ENCODE data around the gene RING1. TPM values are rescaled to one million over a fixed set of nuclear protein-coding genes. Genes with fewer than 3 reads are reported as not detected.
A peak's percentile ranks its signal among the peaks of the same experiment; 100 is the strongest.

Gene RING1
- total RNA-seq, 1 experiment from 2014 or later, result 19.7 TPM

- no peak for DNase-seq (ENCODE audit: low spot score)
Observed at GRCh38 chr6:33171880-33172687, 36.2 kb upstream of the RING1 start.

DNA sequence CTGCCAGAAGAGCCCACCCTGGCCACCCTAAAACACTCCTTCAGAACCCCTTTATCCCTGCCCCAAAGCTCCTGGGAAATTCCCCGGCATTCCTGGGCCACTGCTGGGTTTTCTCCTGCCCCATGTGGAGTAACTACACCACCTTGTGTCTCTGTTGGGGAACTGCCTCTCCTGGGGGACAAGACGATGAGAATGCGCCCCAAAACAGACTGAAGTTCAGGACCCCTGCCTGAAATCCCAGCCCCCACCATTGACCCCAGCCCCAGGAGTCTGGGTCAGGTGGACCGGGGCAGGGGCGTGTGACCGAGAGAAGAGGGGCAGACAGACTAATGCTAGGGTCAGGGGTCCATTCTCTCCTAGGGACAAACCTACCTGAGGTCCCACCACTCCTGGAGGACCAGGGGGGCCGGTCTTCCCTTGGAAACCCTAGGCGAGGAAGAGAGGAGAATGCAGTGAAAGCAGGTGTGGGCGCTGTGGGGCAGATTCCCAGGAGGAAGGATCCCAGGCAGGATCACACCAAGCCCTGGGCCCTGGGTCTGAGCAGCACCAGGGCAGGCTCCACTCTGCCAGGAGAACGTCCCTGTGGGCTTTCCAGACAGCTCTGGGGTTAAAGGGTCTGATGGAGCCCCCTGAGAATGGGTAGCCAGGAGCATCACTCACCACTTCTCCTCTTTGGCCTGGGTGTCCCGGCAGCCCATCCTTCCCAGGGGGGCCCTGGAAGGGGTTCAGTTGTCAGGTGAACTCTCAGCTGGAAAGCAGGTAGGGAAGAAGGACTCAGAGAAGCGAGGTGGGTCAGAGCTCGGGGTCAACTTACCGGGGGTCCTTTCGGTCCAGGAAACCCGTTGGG lies 35.4 kb upstream of the RING1 start:
- peak; percentile 25 for DNase-seq (ENCODE audit: low spot score)

- DNase-seq (ENCODE audit: low spot score), result no peak
Observed at GRCh38 chr6:33173535-33174180, 34.6 kb upstream of the RING1 start.

DNA sequence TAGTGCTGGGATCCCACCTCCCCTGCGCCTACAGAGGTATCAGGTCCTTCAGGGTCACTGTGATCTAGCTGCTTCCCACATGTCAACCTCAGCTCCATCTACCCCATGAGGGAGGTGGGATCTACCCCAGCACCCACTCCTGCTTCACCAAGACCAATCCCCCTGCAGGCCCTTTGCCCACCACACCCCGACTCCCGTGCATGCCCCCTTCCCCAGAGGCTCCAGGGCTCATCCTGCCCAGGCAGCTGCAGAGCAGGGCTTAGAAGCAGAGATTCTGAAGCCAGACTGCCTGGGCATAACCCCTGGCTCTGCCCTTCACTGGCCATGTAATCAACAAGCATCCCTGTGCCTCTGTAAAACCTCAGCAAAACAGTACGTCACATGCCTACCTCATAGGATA lies 33.5 kb upstream of the RING1 start:
- no peak for DNase-seq (ENCODE audit: low spot score)

GRCh38 chr6:33175436-33176069 lies 32.7 kb upstream of the RING1 start:
- no peak for DNase-seq (ENCODE audit: low spot score)

DNA sequence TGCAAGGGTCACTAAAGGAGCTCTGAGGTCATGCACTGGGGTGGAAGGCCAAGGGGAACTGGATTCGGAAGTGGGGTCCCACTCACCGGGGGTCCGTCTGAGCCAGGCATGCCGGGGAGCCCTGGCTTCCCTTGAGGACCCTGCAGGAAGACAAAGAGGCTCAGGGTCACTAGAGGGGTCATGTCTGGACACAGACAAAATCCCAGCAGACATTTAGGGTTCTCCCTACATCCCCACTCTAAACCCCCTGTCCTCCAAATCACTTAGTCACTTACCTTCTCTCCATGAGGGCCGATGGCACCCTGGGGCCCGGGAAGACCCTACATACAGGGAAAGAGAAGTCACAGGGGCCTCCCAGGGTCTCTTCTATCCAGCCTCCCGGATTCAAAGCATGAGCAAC lies 31.4 kb upstream of the RING1 start:
- DNase-seq (ENCODE audit: low spot score), result no peak

DNA sequence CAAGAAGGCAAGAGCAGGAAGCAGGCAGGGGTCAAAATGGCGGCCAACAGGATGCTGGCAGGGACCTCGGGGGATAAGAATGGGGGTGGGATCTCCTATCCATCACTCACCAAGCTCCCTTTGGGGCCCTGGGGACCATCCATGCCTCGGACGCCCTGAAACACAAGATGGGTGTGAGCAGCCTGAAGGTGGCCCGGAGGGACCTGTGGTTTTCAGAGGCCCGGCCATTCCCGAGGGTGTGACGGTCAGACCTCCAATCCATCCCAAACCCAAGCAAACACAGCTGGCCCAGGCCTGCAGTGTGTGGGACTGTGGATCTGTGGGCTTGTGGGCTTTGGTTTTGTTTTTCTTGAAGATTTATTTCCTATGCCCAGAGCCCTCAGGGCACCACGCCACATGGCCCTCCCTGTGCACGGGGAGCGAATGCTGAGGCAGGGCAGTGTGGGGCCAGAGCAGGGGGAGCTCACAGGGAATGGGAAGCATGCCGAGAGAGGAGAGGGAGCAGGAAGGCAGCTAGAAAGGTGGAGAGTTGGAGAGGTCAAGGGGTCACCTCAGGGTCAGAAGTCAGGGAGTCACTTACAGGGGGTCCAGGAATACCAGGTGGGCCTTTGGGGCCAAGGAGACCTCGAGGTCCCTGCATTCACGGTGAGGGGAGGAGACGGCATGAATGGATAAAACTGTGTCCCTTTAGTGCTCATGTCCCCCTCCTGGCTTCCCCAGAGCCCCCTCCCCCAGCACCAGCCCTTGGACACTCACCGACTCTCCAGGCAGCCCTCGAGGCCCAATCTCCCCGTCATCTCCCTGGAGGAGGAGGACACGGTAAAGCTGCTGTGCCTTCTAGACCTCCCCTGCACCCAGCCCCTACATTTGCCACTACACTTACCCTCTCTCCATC lies 30.5 kb upstream of the RING1 start:
- no peak for DNase-seq (ENCODE audit: low spot score)

GRCh38 chr6:33178755-33179475 lies 29.4 kb upstream of the RING1 start:
- no peak for DNase-seq (ENCODE audit: low spot score)

DNA sequence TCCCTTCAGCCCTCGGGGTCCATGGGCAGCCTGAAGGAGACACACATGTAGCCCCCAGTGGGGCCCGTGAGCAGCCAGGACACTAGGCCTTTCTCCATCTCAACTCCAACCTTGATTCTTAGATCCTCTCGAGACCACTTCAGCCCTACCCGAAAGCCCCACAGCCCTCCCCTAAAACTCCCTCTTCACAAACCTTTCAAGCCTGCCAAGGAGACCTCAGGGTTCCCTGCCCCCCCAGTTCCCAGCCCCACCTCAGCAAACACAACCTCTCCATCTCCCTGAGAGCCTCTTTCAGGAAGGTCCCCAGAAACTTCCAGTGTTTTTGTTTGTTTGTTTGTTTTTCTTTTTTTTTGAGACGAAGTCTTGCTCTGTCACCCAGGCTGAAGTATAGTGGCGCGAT lies 27.2 kb upstream of the RING1 start:
- DNase-seq (ENCODE audit: low spot score), result no peak

DNA sequence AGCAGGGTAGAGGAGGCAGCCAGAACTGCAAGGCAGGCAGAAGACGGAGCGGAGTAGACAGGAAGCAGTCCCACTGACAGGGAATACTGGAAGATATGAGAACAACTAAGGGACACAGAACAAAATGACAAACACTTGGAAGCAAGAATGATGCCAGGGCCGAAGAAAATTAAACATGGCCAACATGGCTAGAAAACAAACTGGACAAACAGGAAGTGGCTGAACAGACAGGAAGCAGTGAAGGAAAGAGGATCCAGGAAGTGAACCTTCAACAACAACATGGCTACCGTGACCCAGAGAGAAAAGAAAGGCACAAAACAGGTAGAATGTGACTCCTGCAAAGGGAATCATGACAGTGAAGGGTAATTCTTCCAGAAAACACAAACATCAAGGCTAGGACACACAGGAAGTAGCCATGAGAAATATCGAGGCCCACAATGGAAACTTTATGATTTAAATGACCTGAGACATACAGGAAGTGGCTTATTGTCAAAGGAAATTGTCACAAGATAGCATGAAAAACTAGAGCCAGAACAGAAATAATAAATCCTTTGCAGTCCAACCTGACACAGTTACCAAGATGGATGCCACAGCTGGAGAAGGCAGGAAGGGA lies 25.1 kb upstream of the RING1 start:
- no peak for DNase-seq (ENCODE audit: low spot score)

DNA sequence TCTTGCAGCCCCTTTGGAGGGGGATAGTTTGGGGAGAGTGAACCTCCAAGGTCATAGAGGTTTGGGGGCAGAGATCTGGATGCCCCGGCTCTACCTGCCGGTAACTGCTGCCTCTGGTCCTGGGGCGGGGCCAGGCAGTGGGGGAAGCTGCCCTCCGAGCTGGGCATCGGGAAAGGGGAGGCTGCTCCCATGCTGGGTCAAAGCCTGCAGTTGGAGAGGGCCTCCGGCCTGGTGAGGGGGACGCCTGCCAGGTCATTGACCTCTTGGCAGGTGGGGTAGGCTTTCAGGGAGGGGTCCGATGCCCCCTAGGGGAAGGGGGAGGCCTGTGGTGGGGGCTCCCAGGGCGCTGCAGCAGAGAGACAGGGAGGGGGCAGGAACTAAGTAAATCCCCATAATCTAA lies 23.1 kb upstream of the RING1 start:
- DNase-seq (ENCODE audit: low spot score), result no peak

DNA sequence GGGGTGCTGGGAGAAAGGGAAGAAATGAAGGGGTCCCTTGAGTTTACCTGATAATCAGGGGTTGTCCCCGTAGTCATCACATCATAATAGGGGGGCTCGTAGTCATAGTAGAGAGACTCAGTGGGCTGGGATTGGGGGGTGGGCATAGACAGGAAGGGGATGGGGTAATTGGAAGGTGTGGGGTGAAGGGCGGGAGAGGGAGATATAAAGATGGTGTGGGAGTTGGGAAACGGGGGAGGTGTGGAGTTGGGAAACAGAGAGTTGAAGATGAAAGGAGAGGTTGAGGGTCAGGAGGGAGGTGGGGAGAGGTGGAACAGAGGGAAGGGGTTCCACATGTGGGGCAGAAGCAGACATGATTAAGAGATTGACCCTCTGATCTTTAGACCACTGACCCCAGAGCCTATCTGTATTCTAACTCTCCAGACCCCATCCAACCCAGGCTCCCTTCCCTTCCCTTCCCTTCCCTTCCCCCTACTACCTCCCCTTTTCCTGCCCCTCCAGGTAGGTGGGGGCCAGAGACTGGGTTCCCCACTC lies 22.6 kb upstream of the RING1 start:
- DNase-seq (ENCODE audit: low spot score), result no peak

DNA sequence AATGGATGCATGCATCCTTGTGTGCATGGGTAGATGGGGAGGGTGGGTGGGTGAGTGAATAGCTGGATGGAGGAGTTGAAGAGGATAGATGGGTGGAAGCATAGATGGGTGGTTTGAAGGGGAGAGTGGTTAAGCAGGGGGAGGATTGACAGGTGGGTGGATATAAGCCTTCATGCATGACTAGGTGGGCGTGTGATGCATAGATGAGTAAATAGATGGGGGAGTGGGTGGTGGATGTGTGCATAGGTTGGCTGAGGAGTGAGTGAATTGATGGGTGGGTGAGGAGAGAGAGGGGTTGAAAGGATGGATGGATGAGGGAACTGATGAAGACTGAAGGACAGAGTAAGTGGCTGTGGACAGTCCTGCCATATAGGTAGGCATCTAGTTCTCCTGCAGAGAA lies 20.5 kb upstream of the RING1 start:
- DNase-seq (ENCODE audit: low spot score), result no peak

GRCh38 chr6:33189164-33189563 lies 19.1 kb upstream of the RING1 start:
- DNase-seq (ENCODE audit: low spot score), result no peak

- DNase-seq (ENCODE audit: low spot score), result no peak
Observed at GRCh38 chr6:33189625-33190448, 18.5 kb upstream of the RING1 start.

DNA sequence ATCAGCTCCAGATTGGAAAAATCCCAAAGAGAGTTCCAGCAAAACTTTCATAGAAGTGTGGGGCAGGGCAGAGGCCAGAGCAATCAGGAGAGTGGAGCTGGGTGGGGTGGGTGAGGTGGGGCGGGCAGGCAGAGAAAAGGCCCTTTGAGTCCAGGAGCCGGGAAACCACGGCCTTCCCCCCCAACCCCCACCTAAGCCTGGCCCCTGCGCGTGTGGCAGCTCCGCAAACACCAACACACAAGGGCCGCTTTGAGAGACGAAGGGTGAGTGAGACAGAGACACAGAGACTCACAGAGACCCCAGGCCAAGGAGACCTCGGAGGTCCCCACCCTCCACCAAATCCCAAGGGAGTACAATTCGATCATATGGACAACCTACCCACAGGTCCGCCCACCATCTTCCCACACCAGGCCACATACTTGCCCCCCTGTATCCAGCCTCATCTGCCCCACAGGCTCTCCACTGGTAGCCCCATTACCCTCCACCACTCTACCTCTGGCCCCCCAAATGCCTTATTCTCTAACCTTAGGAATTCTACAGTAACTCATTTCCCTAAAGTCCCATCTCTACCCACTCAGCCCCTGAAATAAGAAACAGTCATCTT lies 17.7 kb upstream of the RING1 start:
- no peak for DNase-seq (ENCODE audit: low spot score)

- no peak for DNase-seq (ENCODE audit: low spot score)
Observed at GRCh38 chr6:33191383-33192104, 16.8 kb upstream of the RING1 start.
